Measurements from ENCODE around the gene DLG2. TPM values are rescaled to one million over a fixed set of nuclear protein-coding genes. Genes with fewer than 3 reads are reported as not detected.

DLG2 gene
- total RNA-seq, 2 experiments from 2014 or later, result 2.0 to 2.1 TPM

GRCh38 chr11:83566950-83567349 is 2060.2 kb downstream of the DLG2 start:
- no peaks in the 10 kb centered on the region for H3K36me3 Mint-ChIP-seq (ENCODE audit: low read depth)
- H3K27me3 ChIP-seq (ENCODE audit: control insufficient read depth in 1 of 2, insufficient read depth in 2 of 2, low read length in 2 of 2), result no peaks in the 10 kb centered on the region
- no peak overlapping the region for H3K4me3 Mint-ChIP-seq
- no peaks in the 10 kb centered on the region for H3K9me3 Mint-ChIP-seq
- no peak for ATAC-seq (ENCODE audit: poor library complexity)
- CTCF ChIA-PET, result no interaction called here
- peaks cover 12% of the 10 kb centered on the region for H3K27me3 Mint-ChIP-seq
- DNase-seq, result no peak
- TF ChIP-seq CTCF (IDR thresholded peaks at IDR 0.05), result no peak
- intact Hi-C loops (cut with DNase I, micrococcal nuclease), result no loop called here
- POLR2A ChIA-PET, result no interaction called here
- H3K4me3 ChIP-seq (ENCODE audit: low read length), result no peak overlapping the region
- H3K36me3 ChIP-seq (ENCODE audit: insufficient read depth, low read length), result no peaks in the 10 kb centered on the region
- H3K4me1 Mint-ChIP-seq (ENCODE audit: low read depth), result no peaks in the 10 kb centered on the region
- H3K9me3 ChIP-seq (ENCODE audit: control insufficient read depth in 1 of 2, insufficient read depth in 1 of 2, low read length in 2 of 2), result no peaks in the 10 kb centered on the region
- H3K27ac Mint-ChIP-seq, result no peak overlapping the region
- no peaks in the 10 kb centered on the region for H3K4me1 ChIP-seq (ENCODE audit: insufficient read depth, low read length)
- no peak overlapping the region for H3K27ac ChIP-seq (ENCODE audit: low read depth in 1 of 2, low read length in 2 of 2)

GRCh38 chr11:83564870-83565269 is 2062.3 kb downstream of the DLG2 start:
- ATAC-seq (ENCODE audit: poor library complexity) (no peak), DNase-seq (no peak)
- ChIA-PET POLR2A (no interaction called here), CTCF (no interaction called here)
- Mint-ChIP-seq H3K9me3 (no peaks in the 10 kb centered on the region), H3K4me1 (ENCODE audit: low read depth) (no peaks in the 10 kb centered on the region), H3K27ac (no peak overlapping the region), H3K4me3 (no peak overlapping the region), H3K36me3 (ENCODE audit: low read depth) (no peaks in the 10 kb centered on the region), H3K27me3 (peaks cover 12% of the 10 kb centered on the region)
- intact Hi-C loops (cut with DNase I, micrococcal nuclease), result no loop called here
- no peaks in the 10 kb centered on the region for H3K4me1 ChIP-seq (ENCODE audit: insufficient read depth, low read length)
- no peak overlapping the region for H3K4me3 ChIP-seq (ENCODE audit: low read length)
- H3K27ac ChIP-seq (ENCODE audit: low read depth in 1 of 2, low read length in 2 of 2), result no peak overlapping the region
- no peaks in the 10 kb centered on the region for H3K27me3 ChIP-seq (ENCODE audit: control insufficient read depth in 1 of 2, insufficient read depth in 2 of 2, low read length in 2 of 2)
- no peaks in the 10 kb centered on the region for H3K36me3 ChIP-seq (ENCODE audit: insufficient read depth, low read length)
- no peak for TF ChIP-seq CTCF (IDR thresholded peaks at IDR 0.05)
- no peaks in the 10 kb centered on the region for H3K9me3 ChIP-seq (ENCODE audit: control insufficient read depth in 1 of 2, insufficient read depth in 1 of 2, low read length in 2 of 2)

GRCh38 chr11:83558281-83558680 is 2068.9 kb downstream of the DLG2 start:
- Mint-ChIP-seq H3K9me3 (no peaks in the 10 kb centered on the region), H3K36me3 (ENCODE audit: low read depth) (no peaks in the 10 kb centered on the region), H3K4me1 (ENCODE audit: low read depth) (no peaks in the 10 kb centered on the region), H3K27me3 (peaks cover 6% of the 10 kb centered on the region), H3K27ac (no peak overlapping the region), H3K4me3 (no peak overlapping the region)
- ATAC-seq (ENCODE audit: poor library complexity), result no peak
- TF ChIP-seq CTCF (IDR thresholded peaks at IDR 0.05), result no peak
- Histone ChIP-seq H3K9me3 (ENCODE audit: control insufficient read depth in 1 of 2, insufficient read depth in 1 of 2, low read length in 2 of 2) (no peaks in the 10 kb centered on the region), H3K36me3 (ENCODE audit: insufficient read depth, low read length) (no peaks in the 10 kb centered on the region), H3K4me3 (ENCODE audit: low read length) (no peak overlapping the region), H3K4me1 (ENCODE audit: insufficient read depth, low read length) (no peaks in the 10 kb centered on the region), H3K27me3 (ENCODE audit: control insufficient read depth in 1 of 2, insufficient read depth in 2 of 2, low read length in 2 of 2) (no peaks in the 10 kb centered on the region), H3K27ac (ENCODE audit: low read depth in 1 of 2, low read length in 2 of 2) (no peak overlapping the region)
- DNase-seq, result no peak
- intact Hi-C loops (cut with DNase I, micrococcal nuclease), result no loop called here
- CTCF ChIA-PET, result no interaction called here
- POLR2A ChIA-PET, result no interaction called here
